ENCODE results near the gene SERPING1.
"Not testable (repeated sequence)": the region's sequence is repeated elsewhere in the genome, so short reads cannot be mapped to it uniquely, and the experiment has no call there.

SERPING1 gene

DNA sequence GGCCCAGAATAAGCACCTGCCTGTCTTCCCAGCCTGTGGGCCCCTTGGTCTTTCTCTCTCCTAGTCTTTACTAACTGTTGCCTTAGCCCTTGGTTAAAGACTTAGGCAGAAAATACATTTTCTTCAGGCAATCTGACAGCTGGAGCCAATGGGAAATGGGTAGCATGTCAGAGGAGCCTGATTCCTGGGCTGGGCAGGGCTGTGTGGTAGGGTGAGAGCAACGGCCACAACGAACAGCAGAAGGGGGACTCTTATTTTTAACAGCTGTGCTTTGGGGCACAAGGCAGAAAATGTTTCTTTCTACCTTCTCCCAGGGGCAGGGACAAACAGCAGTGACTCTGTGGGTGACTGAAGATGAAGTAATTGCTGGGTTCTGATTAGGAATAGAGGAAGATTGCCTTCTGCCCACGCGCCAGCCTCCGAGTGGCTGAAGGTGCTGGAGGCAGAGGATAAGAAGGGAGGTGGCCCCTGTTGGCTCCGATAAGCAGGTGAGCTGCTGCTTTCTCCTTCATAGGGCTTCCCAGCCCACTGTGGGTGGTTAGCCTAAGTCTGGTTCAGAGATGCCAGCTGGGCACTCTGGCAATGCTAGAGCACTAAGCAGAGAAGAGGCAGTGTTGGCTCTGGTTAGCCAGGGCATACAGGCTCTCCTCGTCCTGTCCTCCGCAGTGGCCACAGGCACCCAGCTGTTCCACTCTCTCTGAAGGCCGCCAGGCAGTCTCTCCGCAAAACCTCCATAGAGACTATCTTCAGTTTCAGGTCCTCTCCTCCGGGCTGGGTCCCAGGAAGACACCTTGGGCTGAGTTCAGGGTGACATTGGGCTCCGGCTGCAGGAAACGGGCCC is 50.7 kb downstream of the SERPING1 start:
- peaks cover 9% of the 10 kb centered on the region for H3K36me3 ChIP-seq (ENCODE audit: insufficient read depth, low read depth, low read length)
- H3K27me3 ChIP-seq (ENCODE audit: insufficient read depth, low read length) = peaks cover 33% of the 10 kb centered on the region
- no peaks in the 10 kb centered on the region for H3K9me3 ChIP-seq (ENCODE audit: insufficient read depth, low read depth, low read length)
- H3K9ac ChIP-seq (ENCODE audit: low read depth, low read length) = peak overlapping the region; percentile 75
- peaks cover 58% of the 10 kb centered on the region for H3K4me1 ChIP-seq (ENCODE audit: insufficient read depth, low read length)
- H3K4me3 ChIP-seq (ENCODE audit: low read length) = peak overlapping the region; percentile 62
- H3K27ac ChIP-seq (ENCODE audit: low read length) = no peak overlapping the region

DNA sequence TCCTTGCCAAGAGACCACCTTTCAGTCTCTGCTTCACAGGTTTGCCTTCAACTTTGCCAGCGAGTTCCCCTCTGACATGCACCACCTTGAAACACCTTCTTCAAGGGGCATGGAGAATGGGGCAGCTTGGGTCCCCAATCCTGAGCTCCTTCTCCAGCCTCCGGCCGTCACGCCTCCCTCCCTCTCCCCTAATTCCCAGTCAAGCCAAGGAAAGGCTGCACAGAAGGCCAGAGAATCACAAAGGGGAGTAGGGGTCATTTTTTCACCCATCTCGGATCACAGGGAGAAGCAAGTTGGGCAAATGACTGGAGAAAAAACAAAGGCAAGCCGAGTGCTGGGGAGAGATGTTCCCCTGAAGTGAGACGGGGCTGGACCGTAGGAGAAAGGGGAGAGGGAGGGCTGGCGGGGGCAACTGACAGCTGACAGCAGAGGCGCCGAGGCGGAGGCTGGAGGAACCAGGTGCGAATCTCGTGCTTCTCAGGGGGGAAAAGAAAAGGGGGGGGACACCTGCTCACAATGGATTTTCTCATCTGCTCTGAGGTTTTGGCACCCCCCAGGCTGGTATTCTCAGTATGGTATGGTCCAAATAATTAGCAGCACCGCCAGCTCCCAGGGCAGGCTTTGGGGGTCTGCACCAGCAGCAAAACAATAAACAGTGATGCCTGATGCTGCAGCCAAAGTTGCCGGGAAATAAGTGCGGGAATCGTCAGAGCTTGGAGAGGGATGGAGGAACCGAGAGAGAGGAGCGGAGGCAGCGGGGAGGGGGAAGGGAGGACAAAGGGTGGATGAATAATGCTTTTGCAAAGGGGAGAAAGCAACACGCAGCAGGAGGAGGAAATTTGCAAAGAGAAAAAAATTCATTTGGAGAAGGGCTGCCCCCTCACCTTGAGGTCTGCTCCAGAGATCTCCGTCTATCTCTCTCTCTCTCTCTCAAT is 51.6 kb downstream of the SERPING1 start:
- Histone ChIP-seq H3K4me3 (ENCODE audit: low read length) (peak overlapping the region; percentile 62), H3K27ac (ENCODE audit: low read length) (no peak overlapping the region), H3K9me3 (ENCODE audit: insufficient read depth, low read depth, low read length) (no peaks in the 10 kb centered on the region), H3K4me1 (ENCODE audit: insufficient read depth, low read length) (peaks cover 49% of the 10 kb centered on the region), H3K36me3 (ENCODE audit: insufficient read depth, low read depth, low read length) (no peaks in the 10 kb centered on the region), H3K9ac (ENCODE audit: low read depth, low read length) (peak overlapping the region; percentile 75), H3K27me3 (ENCODE audit: insufficient read depth, low read length) (peaks cover 39% of the 10 kb centered on the region)

DNA sequence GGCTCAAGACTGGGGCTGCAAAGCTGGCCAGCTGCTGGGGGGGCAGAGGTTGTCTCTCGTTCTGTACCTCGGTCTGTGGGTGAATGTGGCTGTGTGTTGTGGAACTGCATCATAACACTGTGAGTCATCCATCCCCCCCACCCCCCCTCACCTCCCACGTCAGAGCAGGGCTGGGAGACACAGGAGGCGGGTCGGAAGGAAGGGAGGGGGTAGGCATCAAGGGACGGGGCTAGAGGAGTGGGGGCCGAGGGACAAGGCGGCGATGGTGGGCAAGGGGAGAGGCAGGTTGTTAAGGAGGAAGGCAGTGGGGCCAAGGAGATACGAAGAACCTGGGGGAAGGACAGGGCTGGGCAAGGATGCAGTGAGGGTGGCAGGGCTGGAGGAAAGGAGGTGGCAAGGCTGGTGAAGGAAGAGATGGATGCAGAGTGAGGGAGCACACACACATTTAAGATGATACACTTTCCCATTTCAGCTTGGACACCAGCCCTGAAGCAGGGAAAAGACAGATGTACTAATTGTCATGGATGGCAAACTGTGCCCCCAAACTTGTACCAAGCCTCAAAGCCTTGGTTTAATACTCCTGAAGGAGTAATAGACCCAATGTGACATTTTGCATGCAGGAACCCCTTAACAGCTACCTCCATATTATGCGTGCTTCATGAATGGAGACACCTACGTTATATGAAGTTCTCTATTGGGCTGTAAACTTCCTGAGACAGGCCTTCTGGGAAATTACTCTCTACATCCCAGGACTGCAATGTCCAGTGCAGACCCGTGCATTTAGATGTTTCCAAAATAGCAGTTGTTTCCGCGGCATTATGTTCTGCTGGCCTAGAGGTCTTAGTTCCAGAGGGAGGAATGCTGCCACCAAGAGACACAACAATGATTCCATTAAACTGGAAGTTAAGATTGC is 52.6 kb downstream of the SERPING1 start, which contains the start of gene YPEL4:
TSS of gene YPEL4 (minus strand) at position 87 of the 913 bp plus-strand sequence. CDS start 2,805 bp downstream, outside the sequence.
- Histone ChIP-seq H3K4me1 (ENCODE audit: insufficient read depth, low read length) (peaks cover 47% of the 10 kb centered on the region), H3K27ac (ENCODE audit: low read length) (no peak within 1 kb of the TSS), H3K4me3 (ENCODE audit: low read length) (peak within 1 kb of the TSS; percentile 62), H3K36me3 (ENCODE audit: insufficient read depth, low read depth, low read length) (no peaks in the 10 kb centered on the region), H3K9ac (ENCODE audit: low read depth, low read length) (peak within 1 kb of the TSS; percentile 75), H3K27me3 (ENCODE audit: insufficient read depth, low read length) (peaks cover 49% of the 10 kb centered on the region), H3K9me3 (ENCODE audit: insufficient read depth, low read depth, low read length) (no peaks in the 10 kb centered on the region)

DNA sequence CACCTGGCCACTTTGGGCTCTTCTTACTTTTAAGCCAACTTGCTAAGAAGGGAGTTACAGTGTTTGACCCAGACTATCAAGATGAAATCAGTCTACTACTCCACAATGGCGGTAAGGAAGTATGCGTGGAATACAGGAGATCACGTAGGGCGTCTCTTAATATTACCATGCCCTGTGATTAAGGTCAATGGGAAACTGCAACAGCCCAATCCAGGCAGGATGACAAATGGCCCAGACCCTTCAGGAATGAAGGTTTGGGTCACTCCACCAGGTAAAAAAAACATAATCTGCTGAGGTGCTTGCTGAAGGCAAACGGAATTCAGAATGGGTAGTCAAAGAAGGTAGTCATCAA is 53.2 kb downstream of the SERPING1 start:
- Histone ChIP-seq H3K4me1 (ENCODE audit: insufficient read depth, low read length) (peaks cover 40% of the 10 kb centered on the region), H3K9ac (ENCODE audit: low read depth, low read length) (no peak overlapping the region), H3K4me3 (ENCODE audit: low read length) (no peak overlapping the region), H3K36me3 (ENCODE audit: insufficient read depth, low read depth, low read length) (no peaks in the 10 kb centered on the region), H3K27me3 (ENCODE audit: insufficient read depth, low read length) (peaks cover 50% of the 10 kb centered on the region), H3K9me3 (ENCODE audit: insufficient read depth, low read depth, low read length) (no peaks in the 10 kb centered on the region), H3K27ac (ENCODE audit: low read length) (no peak overlapping the region)

DNA sequence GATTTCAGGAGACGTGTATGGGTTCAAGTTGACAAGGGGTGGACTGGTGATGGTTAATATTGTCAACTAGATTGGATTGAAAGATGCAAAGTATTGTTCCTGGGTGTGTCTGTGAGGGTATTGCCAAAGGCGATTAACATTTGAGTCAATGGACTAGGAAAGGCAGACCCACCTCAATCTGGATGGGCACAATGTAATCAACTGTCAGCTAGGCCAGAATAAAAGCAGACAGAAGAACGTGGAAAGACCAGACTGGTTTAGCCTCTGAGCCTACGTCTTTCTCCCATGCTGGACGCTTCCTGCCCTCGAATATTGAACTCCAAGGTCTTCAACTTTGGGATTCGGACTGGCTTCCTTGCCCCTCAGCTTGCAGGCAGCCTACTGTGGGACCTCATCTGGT is 53.9 kb downstream of the SERPING1 start:
- Histone ChIP-seq H3K27ac (ENCODE audit: low read length) (no peak overlapping the region), H3K4me1 (ENCODE audit: insufficient read depth, low read length) (peaks cover 34% of the 10 kb centered on the region), H3K36me3 (ENCODE audit: insufficient read depth, low read depth, low read length) (no peaks in the 10 kb centered on the region), H3K27me3 (ENCODE audit: insufficient read depth, low read length) (peaks cover 52% of the 10 kb centered on the region), H3K9me3 (ENCODE audit: insufficient read depth, low read depth, low read length) (no peaks in the 10 kb centered on the region), H3K9ac (ENCODE audit: low read depth, low read length) (no peak overlapping the region), H3K4me3 (ENCODE audit: low read length) (no peak overlapping the region)

DNA sequence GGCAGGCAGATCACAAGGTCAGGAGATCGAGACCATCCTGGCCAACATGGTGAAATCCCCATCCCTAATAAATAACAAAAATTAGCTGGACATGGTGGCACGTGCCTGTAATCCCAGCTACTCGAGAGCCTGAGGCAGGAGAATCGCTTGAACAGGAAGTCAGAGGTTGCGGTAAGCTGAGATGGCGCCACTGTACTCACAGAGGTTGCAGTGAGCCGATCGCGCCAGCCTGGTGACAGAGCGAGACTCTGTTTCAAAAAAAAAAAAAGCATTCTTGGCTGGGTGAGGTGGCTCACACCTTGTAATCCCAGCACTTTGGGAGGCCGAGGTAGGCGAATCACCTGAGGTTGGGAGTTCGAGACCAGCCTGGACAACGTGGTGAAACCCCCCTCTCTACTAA is 54.7 kb downstream of the SERPING1 start:
- Histone ChIP-seq H3K27me3 (ENCODE audit: insufficient read depth, low read length) (peaks cover 58% of the 10 kb centered on the region), H3K4me1 (ENCODE audit: insufficient read depth, low read length) (peaks cover 27% of the 10 kb centered on the region)
- H3K4me3 ChIP-seq (ENCODE audit: low read length); H3K9me3 ChIP-seq (ENCODE audit: insufficient read depth, low read depth, low read length); H3K9ac ChIP-seq (ENCODE audit: low read depth, low read length); H3K36me3 ChIP-seq (ENCODE audit: insufficient read depth, low read depth, low read length); H3K27ac ChIP-seq (ENCODE audit: low read length): not testable (repeated sequence)

DNA sequence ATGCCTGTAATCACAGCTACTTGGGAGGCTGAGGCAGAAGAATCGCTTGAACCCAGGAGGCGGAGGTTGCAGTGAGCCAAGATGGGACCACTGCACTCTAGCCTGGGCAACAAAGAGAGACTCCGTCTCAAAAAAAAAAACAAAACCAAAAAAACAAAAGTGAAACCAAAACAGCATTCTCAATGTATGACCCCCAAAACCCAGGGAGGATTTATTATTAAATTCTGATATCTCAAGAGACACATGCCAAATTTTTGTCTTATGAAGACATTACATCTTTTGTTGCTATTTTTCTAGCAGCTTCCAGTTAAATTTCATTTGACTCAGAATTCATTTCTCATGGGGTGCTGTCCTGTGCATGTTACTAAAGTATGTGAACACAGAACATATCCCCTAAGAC is 55.2 kb downstream of the SERPING1 start:
- H3K9ac ChIP-seq (ENCODE audit: low read depth, low read length) = no peak overlapping the region
- H3K27me3 ChIP-seq (ENCODE audit: insufficient read depth, low read length) = peaks cover 58% of the 10 kb centered on the region
- H3K36me3 ChIP-seq (ENCODE audit: insufficient read depth, low read depth, low read length) = no peaks in the 10 kb centered on the region
- H3K27ac ChIP-seq (ENCODE audit: low read length) = no peak overlapping the region
- no peaks in the 10 kb centered on the region for H3K9me3 ChIP-seq (ENCODE audit: insufficient read depth, low read depth, low read length)
- peaks cover 23% of the 10 kb centered on the region for H3K4me1 ChIP-seq (ENCODE audit: insufficient read depth, low read length)
- H3K4me3 ChIP-seq (ENCODE audit: low read length) = no peak overlapping the region

DNA sequence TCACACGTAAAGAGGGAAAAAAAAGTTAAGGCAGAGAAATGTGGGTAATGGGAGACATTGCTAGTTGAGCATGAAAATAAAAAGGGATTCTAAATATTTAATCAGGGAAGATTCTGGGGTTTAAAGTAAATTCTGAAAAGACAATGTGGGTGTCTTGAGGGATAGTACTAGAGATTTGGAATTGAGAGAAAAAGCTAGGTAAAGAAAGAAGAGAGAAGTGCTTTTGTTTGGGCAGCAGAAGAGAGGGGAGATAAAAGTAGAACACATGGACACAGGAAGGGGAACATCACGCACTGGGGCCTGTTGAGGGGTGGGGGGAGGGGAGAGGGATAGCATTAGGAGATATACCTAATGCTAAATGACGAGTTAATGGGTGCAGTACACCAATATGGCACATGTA is 55.7 kb downstream of the SERPING1 start:
- Histone ChIP-seq H3K9ac (ENCODE audit: low read depth, low read length) (no peak overlapping the region), H3K36me3 (ENCODE audit: insufficient read depth, low read depth, low read length) (no peaks in the 10 kb centered on the region), H3K27ac (ENCODE audit: low read length) (no peak overlapping the region), H3K9me3 (ENCODE audit: insufficient read depth, low read depth, low read length) (no peaks in the 10 kb centered on the region), H3K27me3 (ENCODE audit: insufficient read depth, low read length) (peaks cover 58% of the 10 kb centered on the region), H3K4me3 (ENCODE audit: low read length) (no peak overlapping the region), H3K4me1 (ENCODE audit: insufficient read depth, low read length) (peaks cover 19% of the 10 kb centered on the region)

DNA sequence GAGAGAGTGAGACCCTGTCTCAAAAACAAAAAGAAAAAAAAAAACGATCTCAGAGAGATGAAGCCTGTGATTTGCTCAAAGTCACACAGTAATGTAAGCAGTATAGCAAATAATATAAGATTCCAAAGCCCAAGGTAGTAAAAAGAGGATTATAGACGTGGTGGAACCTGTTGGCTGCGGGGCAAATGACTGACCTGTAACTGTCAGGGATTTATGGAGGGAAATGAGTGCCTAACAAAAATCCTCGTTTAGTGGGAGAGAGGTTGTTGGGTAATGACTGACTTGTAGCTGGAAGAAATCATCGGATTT is 59.4 kb downstream of the SERPING1 start:
- H3K4me3 ChIP-seq (ENCODE audit: low read length) = peak overlapping the region; percentile 95
- H3K27me3 ChIP-seq (ENCODE audit: insufficient read depth, low read length) = peaks cover 39% of the 10 kb centered on the region; the same call in 1 of the 2 replicates
- no peak overlapping the region for H3K27ac ChIP-seq (ENCODE audit: low read length)
- peaks cover 7% of the 10 kb centered on the region; the same call in 1 of the 2 replicates for H3K4me1 ChIP-seq (ENCODE audit: insufficient read depth, low read length)
- no peaks in the 10 kb centered on the region for H3K9me3 ChIP-seq (ENCODE audit: insufficient read depth, low read depth, low read length)
- H3K9ac ChIP-seq (ENCODE audit: low read depth, low read length) = peak overlapping the region; percentile 64
- peaks cover 27% of the 10 kb centered on the region for H3K36me3 ChIP-seq (ENCODE audit: insufficient read depth, low read depth, low read length)

DNA sequence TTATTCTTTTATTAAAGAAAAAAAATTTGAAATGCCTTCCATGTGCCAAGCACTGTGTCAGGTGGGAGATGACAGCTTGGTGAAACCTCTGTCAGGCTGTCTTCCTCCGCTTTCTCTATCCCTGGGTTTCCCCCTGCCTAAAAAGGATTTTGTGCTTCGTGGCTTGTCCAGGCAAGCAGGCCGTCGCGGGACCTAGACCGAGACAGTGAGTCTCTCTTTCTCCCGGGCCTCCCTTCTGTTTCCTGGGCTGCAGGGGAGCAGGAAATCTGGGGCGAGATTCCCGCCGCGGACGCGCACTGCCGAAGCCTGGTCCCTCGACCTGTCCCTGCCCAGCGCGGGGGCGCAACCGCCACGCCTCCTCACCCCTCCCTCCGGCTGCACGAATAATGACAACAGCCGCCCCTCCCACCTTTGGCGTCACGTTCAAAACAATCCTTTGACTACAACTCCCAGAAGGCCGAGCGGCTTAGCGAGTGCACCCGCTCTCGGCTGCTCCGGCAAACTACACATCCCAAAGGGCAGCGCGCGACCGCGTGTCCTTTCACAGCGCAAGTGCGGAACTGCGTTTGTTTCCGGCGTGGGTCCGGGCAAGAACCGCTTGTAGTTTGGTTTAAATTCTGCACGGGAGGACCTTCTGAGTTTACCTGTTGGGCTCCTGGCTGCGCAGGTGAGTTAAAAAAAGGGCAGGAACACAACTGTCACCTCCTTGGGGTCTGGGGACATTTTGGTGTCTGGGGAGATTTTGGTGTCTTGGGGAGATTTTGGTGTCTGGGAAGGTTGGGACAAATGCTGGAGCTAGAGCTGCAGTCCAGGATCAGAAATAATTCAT is 59.9 kb downstream of the SERPING1 start, which contains the start of gene CLP1:
TSS of gene CLP1 (plus strand) at position 569 of the 829 bp plus-strand sequence. CDS start 1,715 bp downstream, outside the sequence.
- Histone ChIP-seq H3K9ac (ENCODE audit: low read depth, low read length) (peak within 1 kb of the TSS; percentile 85), H3K27me3 (ENCODE audit: insufficient read depth, low read length) (peaks cover 33% of the 10 kb centered on the region; the same call in 1 of the 2 replicates), H3K36me3 (ENCODE audit: insufficient read depth, low read depth, low read length) (peaks cover 31% of the 10 kb centered on the region), H3K4me1 (ENCODE audit: insufficient read depth, low read length) (peaks cover 7% of the 10 kb centered on the region; the same call in 1 of the 2 replicates), H3K27ac (ENCODE audit: low read length) (no peak within 1 kb of the TSS), H3K9me3 (ENCODE audit: insufficient read depth, low read depth, low read length) (no peaks in the 10 kb centered on the region), H3K4me3 (ENCODE audit: low read length) (peak within 1 kb of the TSS; percentile 95)
